DLD1 (cell line): ENCODE data around the gene SYNRG.
"Not testable (repeated sequence)": the region's sequence is repeated elsewhere in the genome, so short reads cannot be mapped to it uniquely, and the experiment has no call there.

Experiments
- in situ Hi-C: cut with HindIII; loops from 2 replicates; pipeline ENCODE4 v1.10.0; 2017; ENCODE audit warnings: low sequenced_read_pairs

Gene SYNRG

GRCh38 chr17:37546302-37546701 is 62.9 kb downstream of the SYNRG start:
- in situ Hi-C loops: no loop called here

GRCh38 chr17:37545486-37545885 is 63.7 kb downstream of the SYNRG start:
- in situ Hi-C loops: no loop called here

GRCh38 chr17:37543637-37544052 is 65.6 kb downstream of the SYNRG start:
- in situ Hi-C loops: no loop called here

GRCh38 chr17:37541880-37542660 is 67.1 kb downstream of the SYNRG start:
- in situ Hi-C loops: no loop called here

GRCh38 chr17:37538981-37539659 is 70.1 kb downstream of the SYNRG start:
- in situ Hi-C loops: no loop called here

- in situ Hi-C loops: no loop called here
These were observed 73.3 kb downstream of the SYNRG start for GRCh38 chr17:37535906-37536305.

- in situ Hi-C loops: no loop called here
These were observed 76.5 kb downstream of the SYNRG start for GRCh38 chr17:37532756-37533155.

GRCh38 chr17:37530420-37530819 is 78.8 kb downstream of the SYNRG start:
- in situ Hi-C loops: no loop called here

- in situ Hi-C loops: no loop called here
These were observed 81.9 kb downstream of the SYNRG start for GRCh38 chr17:37527249-37527851.

GRCh38 chr17:37523715-37524219 is 85.5 kb downstream of the SYNRG start:
- in situ Hi-C loops: no loop called here

GRCh38 chr17:37521821-37522220 is 87.4 kb downstream of the SYNRG start:
- in situ Hi-C loops: no loop called here

GRCh38 chr17:37520174-37520573 is 89.0 kb downstream of the SYNRG start:
- in situ Hi-C loops: no loop called here

- in situ Hi-C loops: no loop called here
These were observed 89.8 kb downstream of the SYNRG start for GRCh38 chr17:37519251-37519985.

- in situ Hi-C loops: no loop called here
These were observed 90.4 kb downstream of the SYNRG start for GRCh38 chr17:37518826-37519225.

- in situ Hi-C loops: no loop called here
These were observed 91.3 kb downstream of the SYNRG start for GRCh38 chr17:37517881-37518280.

- in situ Hi-C loops: no loop called here
These were observed 93.1 kb downstream of the SYNRG start for GRCh38 chr17:37516127-37516571.

GRCh38 chr17:37513711-37514110 is 95.5 kb downstream of the SYNRG start:
- in situ Hi-C loops: no loop called here

- in situ Hi-C loops: no loop called here
These were observed 96.7 kb downstream of the SYNRG start for GRCh38 chr17:37512442-37513068.

GRCh38 chr17:37511642-37512041 is 97.6 kb downstream of the SYNRG start:
- in situ Hi-C loops: not testable (repeated sequence)

GRCh38 chr17:37510056-37510455 is 99.2 kb downstream of the SYNRG start:
- in situ Hi-C loops: no loop called here

- in situ Hi-C loops: no loop called here
These were observed 102.1 kb downstream of the SYNRG start for GRCh38 chr17:37507111-37507510.
